ENCODE measurements around the gene DNMT1.

DNMT1 gene

GRCh38 chr19:10113592-10113963 lies 81.2 kb downstream of the DNMT1 start:
- DNase-seq (ENCODE audit: low spot score) = no peak

- DNase-seq (ENCODE audit: low spot score) = peak; percentile 33
These were observed 81.7 kb downstream of the DNMT1 start for GRCh38 chr19:10112895-10113591.

- DNase-seq (ENCODE audit: low spot score) = no peak
These were observed 82.6 kb downstream of the DNMT1 start for GRCh38 chr19:10112037-10112761.

- no peak for DNase-seq (ENCODE audit: low spot score)
These were observed 83.3 kb downstream of the DNMT1 start, which contains the start of gene P2RY11 for GRCh38 chr19:10111405-10111811. TSS of gene P2RY11 (plus strand) at chr19:10111693. CDS start at chr19:10111722, 29 bp downstream.

- DNase-seq (ENCODE audit: low spot score) = no peak
These were observed 83.8 kb downstream of the DNMT1 start for GRCh38 chr19:10110972-10111317.

GRCh38 chr19:10110076-10110971 lies 84.4 kb downstream of the DNMT1 start:
- DNase-seq (ENCODE audit: low spot score) = no peak

- DNase-seq (ENCODE audit: low spot score) = no peak
These were observed 85.2 kb downstream of the DNMT1 start for GRCh38 chr19:10109528-10109927.

- no peak for DNase-seq (ENCODE audit: low spot score)
These were observed 86.9 kb downstream of the DNMT1 start for GRCh38 chr19:10107817-10108367.

GRCh38 chr19:10107254-10107653 lies 87.5 kb downstream of the DNMT1 start:
- DNase-seq (ENCODE audit: low spot score) = no peak

GRCh38 chr19:10106100-10106936 lies 88.4 kb downstream of the DNMT1 start, which contains the start of gene PPAN:
TSS of gene PPAN (plus strand) at chr19:10106362. CDS start at chr19:10106395, 33 bp downstream.
- peak; percentile 94 for DNase-seq (ENCODE audit: low spot score)

- no peak for DNase-seq (ENCODE audit: low spot score)
These were observed 89.1 kb downstream of the DNMT1 start for GRCh38 chr19:10105509-10106099.

GRCh38 chr19:10104665-10105508 lies 89.9 kb downstream of the DNMT1 start:
- no peak for DNase-seq (ENCODE audit: low spot score)

- no peak for DNase-seq (ENCODE audit: low spot score)
These were observed 90.6 kb downstream of the DNMT1 start for GRCh38 chr19:10104130-10104513.

GRCh38 chr19:10102787-10103236 lies 91.9 kb downstream of the DNMT1 start:
- DNase-seq (ENCODE audit: low spot score) = no peak

GRCh38 chr19:10100163-10100785 lies 94.5 kb downstream of the DNMT1 start:
- DNase-seq (ENCODE audit: low spot score) = no peak

- no peak for DNase-seq (ENCODE audit: low spot score)
These were observed 98.2 kb downstream of the DNMT1 start for GRCh38 chr19:10096615-10096963.

GRCh38 chr19:10095948-10096614 lies 98.7 kb downstream of the DNMT1 start:
- peak; percentile 83 for DNase-seq (ENCODE audit: low spot score)

- no peak for DNase-seq (ENCODE audit: low spot score)
These were observed 99.2 kb downstream of the DNMT1 start for GRCh38 chr19:10095622-10095947.

Data from SW480 (cell line).